ENCODE data around the gene SFRP4.
"Not testable (repeated sequence)": the region's sequence is repeated elsewhere in the genome, so short reads cannot be mapped to it uniquely, and the experiment has no call there.

DNA sequence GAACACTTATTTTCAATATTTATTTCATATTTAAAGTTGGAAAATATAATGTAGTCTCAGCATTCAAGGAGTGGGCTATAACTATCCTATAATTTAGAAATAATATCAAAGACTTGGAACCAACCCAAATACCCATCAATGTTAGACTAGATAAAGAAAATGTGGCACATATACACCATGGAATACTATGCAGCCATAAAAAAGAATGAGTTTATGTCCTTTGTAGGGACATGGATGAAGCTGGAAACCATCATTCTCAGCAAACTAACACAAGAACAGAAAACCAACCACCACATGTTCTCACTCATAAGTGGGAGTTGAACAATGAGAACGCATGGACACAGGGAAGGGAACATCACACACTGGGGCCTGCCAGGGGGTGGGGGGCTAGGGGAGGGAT, 37.6 kb upstream of the SFRP4 start:
- not testable (repeated sequence) for TF ChIP-seq CTCF (IDR thresholded peaks at IDR 0.05; ENCODE audit: low read length); EZH2phosphoT487 (IDR thresholded peaks at IDR 0.05; ENCODE audit: low read length); EZH2 (optimal IDR thresholded peaks at IDR 0.05; ENCODE audit: low read depth, low read length)
